LHCN-M2 (cell line): ENCODE data around the gene VAPA. TPM values are rescaled to one million over a fixed set of nuclear protein-coding genes. Genes with fewer than 3 reads are reported as not detected.

Experiments
- DNase-seq: peaks from one replicate; pipeline ENCODE4 v3.0.0-alpha.2; 2012; ENCODE audit warnings: low read depth
- total RNA-seq: library from RNA; depleted of rRNA; stranded (reverse); fragments of >200 nt; gene quantifications from 2 replicates; pipeline ENCODE4 v1.2.3, GENCODE V29; 2014

Gene VAPA
- total RNA-seq, 1 experiment from 2014 or later: 273 TPM

GRCh38 chr18:9914584-9915290 is 921 bp downstream of the VAPA start:
- DNase-seq: peak; percentile 63

- no peak for DNase-seq
Observed at GRCh38 chr18:9915291-9916076, 1.7 kb downstream of the VAPA start.

GRCh38 chr18:9916077-9916639 is 2.3 kb downstream of the VAPA start:
- no peak for DNase-seq

- DNase-seq: no peak
Observed at GRCh38 chr18:9916808-9917207, 3.0 kb downstream of the VAPA start.

- DNase-seq: peak; percentile 63
Observed at GRCh38 chr18:9918016-9918680, 4.3 kb downstream of the VAPA start.

GRCh38 chr18:9919564-9920232 is 5.9 kb downstream of the VAPA start:
- DNase-seq: no peak

GRCh38 chr18:9922592-9923311 is 8.9 kb downstream of the VAPA start:
- no peak for DNase-seq

- no peak for DNase-seq
Observed at GRCh38 chr18:9924371-9924943, 10.6 kb downstream of the VAPA start.

GRCh38 chr18:9925369-9925768 is 11.6 kb downstream of the VAPA start:
- DNase-seq: peak; percentile 38

- no peak for DNase-seq
Observed at GRCh38 chr18:9925795-9926194, 12.0 kb downstream of the VAPA start.

- no peak for DNase-seq
Observed at GRCh38 chr18:9926223-9926894, 12.5 kb downstream of the VAPA start.

- no peak for DNase-seq
Observed at GRCh38 chr18:9926977-9927376, 13.2 kb downstream of the VAPA start.

GRCh38 chr18:9927392-9928063 is 13.7 kb downstream of the VAPA start:
- peak; percentile 51 for DNase-seq

GRCh38 chr18:9928646-9929259 is 14.9 kb downstream of the VAPA start:
- no peak for DNase-seq

GRCh38 chr18:9930299-9930884 is 16.6 kb downstream of the VAPA start:
- no peak for DNase-seq

- no peak for DNase-seq
Observed at GRCh38 chr18:9931146-9931545, 17.3 kb downstream of the VAPA start.

GRCh38 chr18:9931678-9932077 is 17.9 kb downstream of the VAPA start:
- DNase-seq: no peak

- no peak for DNase-seq
Observed at GRCh38 chr18:9933865-9934264, 20.0 kb downstream of the VAPA start.

- no peak for DNase-seq
Observed at GRCh38 chr18:9934274-9934673, 20.5 kb downstream of the VAPA start.
